Stimulated activated CD4-positive, alpha-beta T cell treated with anti-CD3 and anti-CD28 coated beads, Interleukin-4, amount 100 ng/mL, for 48 hours (primary cell): ENCODE measurements around the gene CREB3.

ENCODE experiments used
- DNase-seq, 2 donors: peaks; one replicate each; pipeline ENCODE4 v3.0.0-alpha.2; 2020; ENCODE audit warnings: low read depth in 2 of 2

CREB3 gene, protein sequence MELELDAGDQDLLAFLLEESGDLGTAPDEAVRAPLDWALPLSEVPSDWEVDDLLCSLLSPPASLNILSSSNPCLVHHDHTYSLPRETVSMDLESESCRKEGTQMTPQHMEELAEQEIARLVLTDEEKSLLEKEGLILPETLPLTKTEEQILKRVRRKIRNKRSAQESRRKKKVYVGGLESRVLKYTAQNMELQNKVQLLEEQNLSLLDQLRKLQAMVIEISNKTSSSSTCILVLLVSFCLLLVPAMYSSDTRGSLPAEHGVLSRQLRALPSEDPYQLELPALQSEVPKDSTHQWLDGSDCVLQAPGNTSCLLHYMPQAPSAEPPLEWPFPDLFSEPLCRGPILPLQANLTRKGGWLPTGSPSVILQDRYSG

DNA sequence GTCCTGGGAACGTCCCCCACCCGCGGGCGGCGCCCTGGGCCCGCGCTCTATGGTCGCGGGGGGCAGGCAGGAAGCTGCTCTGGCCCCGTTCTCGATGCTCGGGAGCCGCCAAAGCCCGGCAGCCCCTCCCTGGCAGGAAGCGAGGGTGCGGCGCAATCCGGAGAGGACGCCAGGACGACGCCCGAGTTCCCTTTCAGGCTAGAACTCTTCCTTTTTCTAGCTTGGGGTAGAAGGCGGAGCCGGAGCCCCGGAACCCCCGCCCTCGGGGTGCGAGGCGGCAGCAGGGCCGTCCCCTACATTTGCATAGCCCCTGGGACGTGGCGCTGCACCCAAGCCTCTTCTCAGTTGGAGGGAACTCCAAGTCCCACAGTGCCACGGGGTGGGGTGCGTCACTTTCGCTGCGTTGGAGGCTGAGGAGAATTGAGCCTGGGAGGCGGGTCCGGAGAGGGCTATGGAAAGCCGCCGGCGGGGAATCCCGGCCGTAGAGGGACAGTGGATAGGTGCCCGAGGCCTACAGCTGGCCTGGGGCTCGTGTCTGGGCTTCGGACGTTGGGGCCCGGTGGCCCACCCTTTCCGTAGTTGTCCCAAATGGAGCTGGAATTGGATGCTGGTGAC lies at the start of gene CREB3, which contains the start of gene TLN1:
TSS of gene CREB3 (plus strand) at position 482 of the 615 bp plus-strand sequence. CDS start at position 589, 107 bp downstream.
TSS of gene TLN1 (minus strand) at position 11 of the 615 bp plus-strand sequence. CDS start 6,501 bp downstream, outside the sequence.
- peak; percentile 94 to 96 for DNase-seq

DNA sequence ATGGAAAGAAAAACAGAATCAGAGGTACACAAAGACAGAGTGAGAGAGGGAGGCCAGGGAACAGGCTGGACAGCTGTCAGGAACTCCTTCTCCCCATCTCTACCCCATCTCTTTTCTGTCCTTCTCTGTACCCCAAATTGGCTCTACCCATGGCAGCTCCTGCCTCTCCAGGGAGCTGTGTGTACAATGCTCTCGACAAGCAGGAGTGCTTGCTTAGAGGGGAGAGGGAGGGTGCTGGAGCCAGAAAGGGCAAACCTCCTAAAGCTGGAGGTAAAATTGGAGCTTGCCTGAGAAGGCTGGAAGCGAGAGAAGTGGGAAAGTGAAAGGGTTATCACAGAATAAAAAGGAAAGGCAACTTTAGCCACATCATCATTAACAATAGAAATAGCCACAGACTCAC lies 49.1 kb upstream of the CREB3 start:
- no peak for DNase-seq

DNA sequence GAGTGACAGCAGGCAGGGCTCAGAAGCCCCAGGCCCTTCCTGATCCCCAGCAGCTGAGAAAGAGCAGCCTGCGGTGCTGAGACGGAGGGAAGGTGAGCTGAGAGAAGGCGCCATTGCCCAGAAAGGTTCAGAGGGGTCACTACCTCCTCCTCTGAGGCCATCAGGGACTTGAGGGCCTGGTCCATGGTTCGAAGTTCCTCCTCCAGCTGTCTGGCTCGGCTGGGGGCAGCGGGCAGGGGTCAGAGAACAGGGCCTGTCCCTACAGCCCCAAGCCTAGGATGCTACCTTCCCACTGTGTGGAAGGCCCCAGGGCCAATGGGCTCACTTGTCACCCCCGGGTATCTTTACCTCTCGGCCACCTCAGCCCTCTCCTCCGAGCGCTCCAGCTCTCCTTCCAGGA lies 47.5 kb upstream of the CREB3 start:
- no peak for DNase-seq

DNA sequence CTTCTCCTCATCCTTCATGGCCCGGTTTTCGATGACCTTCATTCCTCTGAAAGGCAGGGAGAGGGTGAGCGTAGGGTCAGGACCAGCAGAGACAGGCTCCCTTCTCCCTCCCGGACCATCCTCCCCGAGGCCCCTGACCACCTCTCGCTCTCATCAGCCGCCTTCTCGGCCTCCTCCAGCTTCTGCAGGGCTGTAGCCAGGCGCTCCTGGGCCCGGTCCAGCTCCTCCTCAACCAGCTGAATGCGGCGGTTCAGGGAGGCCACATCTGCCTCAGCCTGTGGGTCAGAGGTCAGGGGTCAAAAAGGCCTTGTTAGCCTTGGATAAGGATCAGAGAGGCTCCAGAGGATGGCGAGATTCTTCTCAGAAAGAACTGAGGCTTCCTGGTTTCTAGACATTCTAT lies 47.0 kb upstream of the CREB3 start:
- no peak for DNase-seq

- no peak for DNase-seq
These were observed 46.0 kb upstream of the CREB3 start for GRCh38 chr9:35686222-35687203.

DNA sequence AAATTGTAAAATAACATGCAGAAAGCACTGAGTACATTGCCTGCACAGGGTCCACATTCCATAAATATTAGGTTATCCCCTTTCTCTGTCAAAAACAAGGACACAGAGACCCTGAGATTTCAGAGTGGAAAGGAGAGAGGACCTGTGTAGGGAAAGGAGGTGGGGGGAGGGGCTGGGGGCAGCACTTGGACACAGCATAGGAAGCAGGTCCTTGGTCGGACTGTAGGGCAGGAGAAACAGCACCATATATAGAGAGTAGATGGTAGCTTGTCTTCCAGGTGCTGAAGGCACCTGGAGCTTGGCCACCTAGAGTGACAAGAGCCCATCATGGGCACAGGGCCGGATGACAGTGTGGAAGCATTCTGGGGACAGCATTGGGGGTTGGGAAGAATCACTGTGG lies 45.2 kb upstream of the CREB3 start:
- no peak for DNase-seq

- no peak for DNase-seq
These were observed 44.4 kb upstream of the CREB3 start for GRCh38 chr9:35687972-35688557.

DNA sequence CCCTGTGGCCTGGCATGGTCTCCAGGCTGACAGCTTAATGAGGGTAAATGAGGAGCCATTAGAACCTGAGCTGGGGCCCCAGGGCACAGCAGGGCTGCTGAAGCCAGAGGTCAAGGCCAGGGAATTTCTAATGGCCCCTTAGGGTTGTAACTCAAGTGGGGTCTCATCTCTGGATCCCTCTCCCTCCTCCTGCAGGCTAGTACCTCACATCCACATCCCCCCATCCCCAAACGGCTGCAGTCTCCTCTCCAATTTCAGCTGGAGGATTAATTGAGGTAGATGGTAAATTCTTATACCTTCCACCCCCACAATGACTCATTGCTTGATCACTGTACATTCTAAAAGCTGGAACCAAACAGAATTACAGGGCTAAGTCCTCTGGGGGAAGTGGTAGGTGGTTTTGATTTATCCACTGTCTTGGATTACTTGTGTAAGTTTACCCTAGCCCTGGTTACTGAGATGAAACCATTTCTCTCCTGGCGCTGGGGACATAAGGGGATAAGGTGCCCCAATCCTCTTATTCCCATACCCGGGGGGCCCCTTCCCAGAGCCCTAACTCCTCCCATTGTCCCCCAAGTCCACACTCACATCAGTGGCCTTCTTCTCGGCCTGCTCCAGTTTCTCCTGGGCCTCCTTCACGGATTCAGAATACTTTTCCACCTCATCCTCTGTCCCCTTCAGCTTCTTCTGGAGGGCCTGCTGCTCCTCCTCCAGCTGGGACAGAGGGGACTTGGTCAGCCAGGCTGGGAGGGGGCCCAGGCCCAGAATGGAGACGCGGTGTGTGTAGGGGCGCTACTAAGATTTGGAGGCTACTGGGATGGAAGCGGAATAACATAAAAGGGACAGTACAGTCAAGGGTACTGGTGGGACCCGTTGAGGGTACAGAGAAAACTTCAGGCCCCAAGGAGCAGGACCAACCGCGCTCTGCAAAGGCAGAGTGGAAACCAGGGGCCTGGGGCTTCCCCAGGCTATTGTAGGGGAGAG lies 43.6 kb upstream of the CREB3 start:
- no peak for DNase-seq

DNA sequence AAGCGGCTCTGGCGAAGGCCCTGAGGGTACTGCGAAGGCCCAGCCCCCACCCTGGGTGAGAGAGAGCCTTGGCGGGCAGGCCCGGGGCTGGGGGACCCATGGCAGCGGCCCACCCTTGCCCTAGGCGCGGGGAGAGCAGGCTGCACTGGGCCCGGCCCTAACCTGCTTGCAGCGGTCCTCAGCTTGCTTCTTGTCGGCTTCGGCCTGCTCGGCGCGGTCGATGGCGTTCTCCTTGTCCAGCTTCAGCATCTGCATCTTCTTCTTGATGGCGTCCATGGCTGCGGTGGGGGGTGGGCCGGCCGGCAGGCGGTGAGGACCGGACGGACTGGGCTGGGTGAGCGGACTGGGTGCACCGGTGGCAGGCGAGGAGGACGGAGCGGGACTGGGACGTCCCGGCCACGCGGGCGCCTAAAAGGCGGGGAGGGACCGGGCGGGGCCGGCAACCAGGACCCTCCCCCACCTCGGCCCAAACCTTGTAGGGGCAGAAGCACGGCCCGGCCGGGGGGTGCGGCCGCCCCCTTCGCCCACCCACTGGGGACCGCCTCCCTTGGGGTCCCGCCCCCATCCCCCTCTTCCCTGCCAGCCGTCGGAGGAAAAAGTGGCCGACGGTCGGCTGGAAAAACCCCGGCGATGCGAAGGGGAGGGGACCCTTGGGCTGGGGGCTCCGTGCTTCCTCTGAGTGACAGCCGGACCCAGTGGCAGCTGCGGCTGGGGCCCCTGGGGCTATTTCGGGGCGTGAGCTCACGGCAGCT lies 42.7 kb upstream of the CREB3 start, which contains the start of gene TPM2:
TSS of gene TPM2 (minus strand) at position 384 of the 752 bp plus-strand sequence. CDS start at position 276, 108 bp downstream.
- no peak for DNase-seq

DNA sequence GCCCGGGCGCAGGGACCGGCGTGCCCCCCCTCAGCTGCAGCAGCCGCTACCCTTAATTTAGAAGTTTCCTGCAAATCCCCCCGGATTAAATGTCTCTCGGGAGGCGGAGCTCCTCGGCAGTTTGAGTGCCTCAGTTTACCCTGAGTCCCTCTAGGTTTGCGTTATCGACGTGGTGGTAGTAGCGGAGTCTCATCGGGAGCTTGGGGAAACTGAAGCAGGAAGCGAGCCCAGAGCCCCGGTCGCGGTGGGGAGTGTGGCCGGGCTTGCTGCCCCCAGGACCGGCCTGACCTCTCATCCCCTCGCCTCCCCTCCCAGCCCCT lies 42.2 kb upstream of the CREB3 start:
- no peak for DNase-seq

DNA sequence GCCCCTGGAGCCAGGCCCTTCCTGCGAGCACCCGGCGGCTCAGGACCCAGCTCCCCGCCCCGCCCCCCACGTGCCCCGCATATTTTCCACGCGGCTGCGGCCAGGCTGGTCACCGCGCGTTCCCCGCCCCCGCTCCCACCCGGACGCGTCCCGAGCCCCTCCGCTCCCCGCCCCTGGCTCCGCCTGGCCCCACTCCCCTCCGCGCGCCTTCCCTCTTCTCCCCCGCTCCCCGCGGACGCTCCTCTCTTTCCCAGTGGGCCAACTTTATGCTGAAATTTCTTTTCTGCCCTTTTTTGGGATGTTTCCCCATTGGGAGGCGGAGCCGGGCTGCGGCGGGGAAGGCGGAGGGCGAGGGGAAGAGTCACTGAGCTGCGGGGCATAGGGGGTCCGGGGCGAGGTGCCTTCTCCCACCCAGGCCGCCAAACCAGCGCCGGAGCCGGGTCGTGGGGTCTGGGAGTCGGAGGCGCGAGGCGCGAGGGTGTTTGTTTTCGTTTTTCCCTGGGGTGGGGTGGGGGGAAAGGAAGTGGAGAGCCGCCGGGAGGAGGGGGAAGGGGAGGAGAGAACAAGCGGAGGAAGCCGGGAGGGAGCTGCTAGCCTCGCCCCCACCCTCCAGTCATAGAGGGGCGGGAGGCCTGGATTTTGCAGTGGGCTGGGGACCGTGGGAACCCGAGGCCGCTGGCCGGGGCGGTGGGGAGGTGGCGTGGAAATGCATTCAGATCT lies 41.7 kb upstream of the CREB3 start:
- DNase-seq, result peak in 1 of 2 donors; percentile 30

DNA sequence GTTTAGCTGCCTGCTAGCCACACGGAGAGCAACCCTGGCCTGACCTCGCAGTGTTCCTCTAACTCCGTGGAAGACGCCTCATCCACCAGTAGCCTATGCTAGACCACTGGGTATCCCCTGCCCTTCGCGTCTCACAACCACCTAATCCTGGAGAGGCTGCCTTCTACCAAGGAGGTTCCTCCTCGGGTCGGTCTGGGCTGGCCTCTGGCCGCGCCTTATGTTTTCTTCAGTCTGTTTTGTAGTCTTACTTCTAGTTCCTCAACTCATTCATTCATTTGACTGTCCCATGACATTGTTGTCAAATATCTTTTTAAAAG lies 41.2 kb upstream of the CREB3 start:
- no peak for DNase-seq

- DNase-seq, result no peak
These were observed 40.6 kb upstream of the CREB3 start for GRCh38 chr9:35691757-35692301.

DNA sequence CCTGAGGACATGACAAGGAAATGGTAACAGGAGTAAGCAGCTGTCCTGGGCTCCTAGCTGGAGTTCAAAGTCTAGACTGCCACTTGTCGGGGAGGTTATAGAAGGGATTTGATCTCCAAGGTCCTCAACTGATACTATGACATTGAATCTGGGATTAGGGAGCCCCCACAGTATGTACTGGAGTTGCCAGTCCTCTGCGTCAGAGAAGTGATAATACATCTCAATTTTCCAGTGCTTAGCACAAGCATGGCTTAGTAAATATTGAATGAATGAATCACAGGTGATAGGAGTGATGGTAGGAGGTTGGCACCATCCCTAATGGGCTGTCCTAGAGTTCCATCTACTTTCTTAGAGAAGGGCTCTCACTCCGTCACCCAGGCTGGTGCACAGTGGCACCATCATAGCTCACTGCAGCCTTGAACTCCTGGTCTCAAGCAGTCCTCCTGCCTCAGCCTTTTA lies 36.5 kb upstream of the CREB3 start:
- DNase-seq, result no peak

DNA sequence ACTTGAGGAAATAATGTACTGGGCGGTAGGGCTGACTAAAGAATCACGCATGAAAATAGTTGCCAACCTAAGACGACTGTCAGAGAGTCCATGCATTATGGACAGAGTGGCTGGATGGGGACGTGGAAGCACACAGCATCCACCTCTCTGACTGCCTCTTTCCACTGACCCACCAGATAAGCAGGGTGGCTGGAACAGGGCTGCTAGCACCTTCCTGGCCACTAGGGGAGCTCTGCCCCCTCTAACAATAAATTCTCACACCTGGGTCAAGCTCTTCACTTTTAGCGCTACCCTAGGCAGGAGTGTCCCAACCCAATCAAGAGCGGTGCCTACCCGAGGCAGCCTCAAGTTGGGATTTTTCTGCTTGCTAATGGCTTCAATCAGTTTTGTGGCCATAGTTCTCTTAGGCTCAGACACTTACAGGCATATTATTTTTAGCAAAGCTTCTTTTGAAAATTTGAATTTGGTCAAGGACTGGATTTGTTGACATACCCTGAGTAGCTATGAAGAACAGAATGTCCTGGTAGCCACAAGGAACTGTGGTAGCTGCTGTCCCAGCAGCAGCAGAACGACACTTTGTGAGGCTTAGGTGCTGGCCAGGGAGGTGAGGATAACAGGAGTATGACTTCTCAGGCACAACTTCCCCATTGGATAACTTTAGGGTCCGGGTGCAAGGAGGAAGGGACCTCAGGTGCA lies 35.8 kb upstream of the CREB3 start:
- peak; percentile 23 to 37 for DNase-seq

DNA sequence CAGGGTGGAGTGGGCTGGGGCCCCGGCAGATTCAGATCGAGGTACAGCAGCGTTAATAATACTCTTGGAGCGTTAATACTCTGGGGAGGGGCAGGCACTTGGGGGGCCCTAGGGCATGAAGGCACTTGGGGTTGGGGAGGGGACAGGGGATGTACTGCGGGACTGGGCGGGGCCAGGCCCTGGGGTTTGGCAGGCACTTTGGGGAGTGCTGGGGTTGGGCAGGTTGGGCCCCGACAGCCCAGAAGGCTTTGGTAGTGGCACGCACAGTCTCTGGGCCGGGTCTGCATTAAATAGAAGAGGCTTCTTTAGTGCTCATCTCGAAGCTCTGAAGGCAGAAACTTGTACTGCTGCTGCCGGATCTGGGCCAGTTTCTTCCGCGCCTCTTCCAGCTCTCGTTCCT lies 35.0 kb upstream of the CREB3 start:
- no peak for DNase-seq

- no peak for DNase-seq
These were observed 34.2 kb upstream of the CREB3 start for GRCh38 chr9:35698231-35698630.

- DNase-seq, result no peak
These were observed 32.4 kb upstream of the CREB3 start for GRCh38 chr9:35700031-35700430.
